GM12801 (cell line): ENCODE data around the gene ARHGAP15.

ENCODE experiments used
- TF ChIP-seq, protein P1 (sequence below): IDR thresholded peaks from one replicate; pipeline ENCODE4 v1.5.1; 2011; ENCODE audit warnings: control low read depth; ENCODE audit not compliant: insufficient read length; ENCODE audit errors: extremely low read depth

The ARHGAP15 gene

DNA sequence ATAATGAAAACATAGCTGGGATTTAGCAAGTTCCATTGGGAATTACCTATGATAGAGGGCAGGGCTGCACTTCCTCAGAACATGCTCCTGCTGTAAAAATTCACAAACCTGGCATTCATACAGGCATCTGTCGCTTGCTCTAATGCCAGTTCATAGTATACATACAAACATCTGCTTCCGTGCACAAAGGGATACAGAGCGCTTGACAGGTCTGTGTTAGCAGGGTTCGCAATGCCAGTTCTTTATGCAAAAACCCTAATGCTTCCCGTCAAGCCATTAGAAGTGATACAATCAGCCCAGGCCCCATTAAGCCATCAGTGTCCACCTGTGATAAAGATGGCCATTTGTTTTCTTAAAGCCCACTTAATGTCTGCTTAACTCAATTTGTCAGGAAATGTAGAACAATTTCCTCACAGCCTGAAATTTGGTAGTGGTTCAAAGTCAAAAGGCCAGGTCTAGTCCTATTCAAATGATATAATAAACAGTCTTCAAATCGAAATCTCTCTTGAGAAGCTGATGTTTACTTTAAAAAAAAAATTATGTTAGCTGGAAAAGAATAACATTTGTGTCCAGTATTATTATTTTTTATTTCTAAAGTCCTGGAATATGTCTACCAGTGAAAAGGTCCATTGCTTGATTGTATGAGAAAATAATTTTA, 556.3 kb downstream of the ARHGAP15 start:
- TF ChIP-seq, protein P1, sequence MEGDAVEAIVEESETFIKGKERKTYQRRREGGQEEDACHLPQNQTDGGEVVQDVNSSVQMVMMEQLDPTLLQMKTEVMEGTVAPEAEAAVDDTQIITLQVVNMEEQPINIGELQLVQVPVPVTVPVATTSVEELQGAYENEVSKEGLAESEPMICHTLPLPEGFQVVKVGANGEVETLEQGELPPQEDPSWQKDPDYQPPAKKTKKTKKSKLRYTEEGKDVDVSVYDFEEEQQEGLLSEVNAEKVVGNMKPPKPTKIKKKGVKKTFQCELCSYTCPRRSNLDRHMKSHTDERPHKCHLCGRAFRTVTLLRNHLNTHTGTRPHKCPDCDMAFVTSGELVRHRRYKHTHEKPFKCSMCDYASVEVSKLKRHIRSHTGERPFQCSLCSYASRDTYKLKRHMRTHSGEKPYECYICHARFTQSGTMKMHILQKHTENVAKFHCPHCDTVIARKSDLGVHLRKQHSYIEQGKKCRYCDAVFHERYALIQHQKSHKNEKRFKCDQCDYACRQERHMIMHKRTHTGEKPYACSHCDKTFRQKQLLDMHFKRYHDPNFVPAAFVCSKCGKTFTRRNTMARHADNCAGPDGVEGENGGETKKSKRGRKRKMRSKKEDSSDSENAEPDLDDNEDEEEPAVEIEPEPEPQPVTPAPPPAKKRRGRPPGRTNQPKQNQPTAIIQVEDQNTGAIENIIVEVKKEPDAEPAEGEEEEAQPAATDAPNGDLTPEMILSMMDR, result no peak

DNA sequence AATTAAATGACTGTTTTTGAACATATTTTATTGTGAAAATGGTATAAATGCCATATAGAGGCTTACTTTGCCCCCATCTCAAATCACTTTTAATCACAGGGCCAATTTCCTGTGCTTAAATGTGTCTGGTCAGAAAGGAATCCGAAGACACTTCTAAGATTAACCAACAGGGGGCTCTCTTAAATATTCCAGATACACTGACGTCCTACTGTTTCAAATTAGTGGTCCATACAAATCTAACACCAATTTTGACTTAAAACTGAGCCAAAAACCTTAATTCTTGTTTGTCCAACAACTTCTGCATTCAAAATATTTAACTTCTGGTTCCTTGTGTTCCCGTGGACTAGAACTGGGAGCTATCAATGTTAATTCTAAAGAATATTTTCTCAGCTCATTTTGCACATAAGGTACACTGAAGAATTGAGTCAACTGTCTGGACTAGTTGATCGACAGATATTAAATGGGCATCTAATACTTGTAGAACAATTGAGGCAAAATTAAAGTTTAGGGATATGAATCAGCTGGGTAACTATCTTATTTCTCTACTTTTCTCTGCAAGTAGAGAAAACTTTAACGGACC, 557.5 kb downstream of the ARHGAP15 start:
- TF ChIP-seq, protein P1, result no peak

DNA sequence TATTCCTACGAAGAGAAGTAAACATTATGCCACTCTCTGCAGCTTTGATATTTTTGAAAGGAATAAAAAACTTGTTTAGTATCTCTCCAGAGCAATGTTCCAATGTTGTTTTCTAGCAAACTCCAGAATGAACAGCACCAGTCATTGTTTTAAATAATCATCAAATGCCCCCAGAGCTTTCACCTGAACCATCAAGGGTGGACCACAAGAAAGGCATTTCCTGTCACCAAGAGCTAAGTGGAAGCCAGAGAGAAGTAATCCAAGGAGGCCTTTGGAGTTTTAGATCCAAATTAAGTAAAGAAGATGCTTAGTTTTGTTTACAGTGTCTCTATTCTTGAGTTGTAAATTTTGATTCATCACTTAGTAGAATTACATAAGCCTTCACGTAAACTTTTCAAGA, 559.0 kb downstream of the ARHGAP15 start:
- TF ChIP-seq, protein P1, result no peak

DNA sequence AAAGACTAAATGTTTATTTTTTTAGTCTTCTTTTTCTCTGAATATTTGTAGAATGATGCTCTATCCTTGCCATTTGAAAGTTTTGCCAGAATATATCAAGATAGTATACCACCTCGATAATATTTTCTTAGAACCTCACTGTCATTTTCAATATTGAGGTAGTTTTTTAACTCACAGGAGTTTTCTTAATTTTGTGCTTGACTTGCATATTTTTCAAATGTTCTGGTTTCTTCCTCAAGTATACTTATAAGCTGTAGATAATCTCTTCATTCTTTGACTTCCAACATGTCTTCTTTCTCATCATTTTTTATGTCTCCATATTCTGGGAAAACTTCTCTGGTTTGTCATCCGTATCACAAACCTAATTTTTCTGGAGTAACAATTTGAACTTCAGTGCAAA, 559.6 kb downstream of the ARHGAP15 start:
- TF ChIP-seq, protein P1, result no peak

DNA sequence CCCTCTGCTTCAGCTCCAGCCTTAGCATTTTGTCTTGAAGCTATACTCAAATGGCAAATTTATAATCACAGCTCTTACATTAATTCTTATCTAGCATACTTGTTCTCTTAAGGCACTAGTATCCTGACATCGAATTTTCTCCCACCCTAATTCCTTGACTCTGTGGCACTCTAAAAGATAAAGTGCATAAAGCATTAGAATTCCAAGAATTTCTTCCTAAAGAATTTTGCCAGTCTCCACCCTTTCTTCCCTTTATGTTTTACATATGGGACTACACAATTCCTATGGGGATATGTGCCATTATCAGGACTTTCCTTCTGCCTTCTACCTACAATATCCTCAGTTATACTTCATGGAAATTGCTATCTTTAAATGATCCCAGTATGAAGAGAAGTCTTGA, 560.3 kb downstream of the ARHGAP15 start:
- TF ChIP-seq, protein P1, result no peak

DNA sequence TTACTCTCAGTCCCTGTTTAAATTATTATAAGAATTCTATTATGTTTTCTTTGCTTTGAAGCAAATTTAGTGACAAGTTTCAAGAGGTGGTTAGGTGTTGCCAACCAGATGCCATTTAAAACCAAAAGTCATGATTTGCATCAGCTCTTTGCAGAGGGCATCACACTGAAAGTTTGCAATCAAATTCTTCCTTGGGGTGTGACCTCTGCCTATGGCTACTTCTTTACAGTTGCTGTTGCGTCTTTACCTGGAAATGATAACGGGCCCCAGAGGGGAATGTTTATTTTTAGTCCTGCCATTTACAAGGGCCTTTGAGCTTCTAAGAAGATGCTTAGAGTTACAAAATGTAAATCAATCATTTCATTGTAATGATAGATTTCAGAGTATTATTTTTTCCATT, 561.0 kb downstream of the ARHGAP15 start:
- TF ChIP-seq, protein P1, result no peak

DNA sequence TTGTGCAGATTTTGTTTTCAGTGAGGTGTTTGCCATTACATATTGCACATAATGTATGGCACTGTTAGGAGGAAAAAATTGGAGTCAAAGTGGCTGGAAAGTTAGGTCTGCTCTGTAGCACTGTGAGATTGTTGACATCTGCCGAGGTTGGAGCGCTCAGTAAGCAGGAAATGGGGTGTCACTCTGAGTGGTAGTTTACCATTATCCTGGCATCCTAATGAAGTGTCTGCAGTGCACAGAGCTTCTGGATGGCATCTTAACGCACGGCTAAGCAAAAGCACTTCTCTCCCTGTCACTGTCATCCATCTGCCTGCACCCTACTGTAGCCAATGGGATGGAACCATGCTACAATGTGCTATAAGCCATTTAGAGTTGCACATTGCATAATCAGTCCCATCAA, 561.9 kb downstream of the ARHGAP15 start:
- TF ChIP-seq, protein P1, result no peak
